Neural cell (in vitro differentiated cells): ENCODE results near the gene CAMKMT. TPM values are rescaled to one million over a fixed set of nuclear protein-coding genes. Genes with fewer than 3 reads are reported as not detected.

ENCODE experiments used
- H2AFZ ChIP-seq: fragments of 200-600, 300-800 bp; sonication (generic), shearing (Covaris generic); 2 replicates; pipeline ENCODE4 v1.6.0; 2014; ENCODE audit warnings: low read depth, mild to moderate bottlenecking, antibody characterized with exemption, low read length, moderate library complexity
- H3F3A ChIP-seq: fragments of 200-600 bp; shearing (Covaris generic); 2 replicates; pipeline ENCODE4 v1.6.1; 2016; ENCODE audit warnings: mild to moderate bottlenecking, moderate library complexity, mixed read lengths, antibody characterized with exemption, low read length; ENCODE audit not compliant: insufficient read depth, poor library complexity, severe bottlenecking
- H3K27ac ChIP-seq: fragments of 200-600, 300-800 bp; sonication (generic), shearing (Covaris generic); 2 replicates; pipeline ENCODE4 v1.5.1; 2014; ENCODE audit warnings: mild to moderate bottlenecking, low read length, moderate library complexity
- H3K27me3 ChIP-seq: fragments of 300-800, 200-600 bp; sonication (generic), shearing (Covaris generic); 2 replicates; pipeline ENCODE4 v1.6.0; 2014; ENCODE audit warnings: mild to moderate bottlenecking, low read depth, low read length, moderate library complexity; ENCODE audit not compliant: insufficient read depth
- H3K36me3 ChIP-seq: fragments of 300-800, 200-600 bp; sonication (generic), shearing (Covaris generic); 2 replicates; pipeline ENCODE4 v1.5.1; 2014; ENCODE audit warnings: mild to moderate bottlenecking, antibody characterized with exemption, low read length, moderate library complexity; ENCODE audit not compliant: insufficient read depth
- H3K4me2 ChIP-seq: fragments of 300-800, 200-600 bp; sonication (generic), shearing (Covaris generic); 2 replicates; pipeline ENCODE4 v1.6.0; 2014; ENCODE audit warnings: mild to moderate bottlenecking, low read length
- H3K4me3 ChIP-seq: fragments of 300-800, 200-600 bp; sonication (generic), shearing (Covaris generic); 2 replicates; pipeline ENCODE4 v1.5.1; 2014; ENCODE audit warnings: mild to moderate bottlenecking, low read length, moderate library complexity
- H3K79me2 ChIP-seq: fragments of 200-600 bp; shearing (Covaris generic); replicated peaks from 2 replicates; pipeline ENCODE4 v1.6.0; 2014; ENCODE audit warnings: mild to moderate bottlenecking, low read length, moderate library complexity; ENCODE audit not compliant: insufficient read depth
- H3K9ac ChIP-seq: fragments of 300-800, 200-600 bp; sonication (generic), shearing (Covaris generic); 2 replicates; pipeline ENCODE4 v1.6.1; 2016; ENCODE audit warnings: mild to moderate bottlenecking, low read length, mixed read lengths
- H3K9me2 ChIP-seq: fragments of 200-600 bp; shearing (Covaris generic); 2 replicates; pipeline ENCODE4 v1.6.1; 2016; ENCODE audit warnings: mild to moderate bottlenecking, low read length, mixed read lengths; ENCODE audit not compliant: insufficient read depth
- H3K9me3 ChIP-seq: fragments of 200-600, 300-800 bp; sonication (generic), shearing (Covaris generic); 2 replicates; pipeline ENCODE4 v1.6.1; 2016; ENCODE audit warnings: mild to moderate bottlenecking, mixed run types, low read length, moderate library complexity, mixed read lengths
- H4K20me1 ChIP-seq: fragments of 200-600 bp; shearing (Covaris generic); 2 replicates; pipeline ENCODE4 v1.6.1; 2016; ENCODE audit warnings: mild to moderate bottlenecking, mixed run types; ENCODE audit not compliant: insufficient read depth
- CTCF ChIP-seq: fragments of 450-650 bp; IDR thresholded peaks from 2 replicates; pipeline ENCODE4 v1.5.1; 2014; ENCODE audit warnings: antibody characterized with exemption, mild to moderate bottlenecking, moderate library complexity; ENCODE audit not compliant: poor library complexity, severe bottlenecking
- EP300 ChIP-seq: fragments of 450-650 bp; conservative IDR thresholded peaks from 2 replicates; pipeline ENCODE4 v1.6.1; 2014; ENCODE audit warnings: antibody characterized with exemption, mild to moderate bottlenecking, moderate library complexity; ENCODE audit not compliant: poor library complexity, severe bottlenecking
- EZH2 ChIP-seq: fragments of 200-600, 300-800 bp; shearing (Covaris generic), sonication (generic); IDR thresholded peaks from 2 replicates; pipeline ENCODE4 v1.6.1; 2014; ENCODE audit warnings: antibody characterized with exemption, low read length, borderline replicate concordance, mild to moderate bottlenecking; ENCODE audit not compliant: insufficient read depth, poor library complexity, severe bottlenecking
- MXI1 ChIP-seq: fragments of 450-650 bp; conservative IDR thresholded peaks from 2 replicates; pipeline ENCODE4 v1.6.1; 2014; ENCODE audit warnings: antibody characterized with exemption, mild to moderate bottlenecking; ENCODE audit not compliant: poor library complexity, severe bottlenecking
- POLR2AphosphoS5 ChIP-seq: IDR thresholded peaks from 2 replicates; pipeline ENCODE4 v1.6.1; 2012
- RAD21 ChIP-seq: fragments of 450-650 bp; conservative IDR thresholded peaks from 2 replicates; pipeline ENCODE4 v1.6.1; 2014; ENCODE audit warnings: antibody characterized with exemption, mild to moderate bottlenecking, moderate library complexity
- REST ChIP-seq: IDR thresholded peaks from 2 replicates; pipeline ENCODE4 v1.6.1; 2012; ENCODE audit warnings: borderline replicate concordance
- SMC3 ChIP-seq: fragments of 450-650 bp; conservative IDR thresholded peaks from 2 replicates; pipeline ENCODE4 v1.6.1; 2014; ENCODE audit warnings: antibody characterized with exemption, mild to moderate bottlenecking, moderate library complexity; ENCODE audit not compliant: poor library complexity
- TAF1 ChIP-seq: IDR thresholded peaks from 2 replicates; pipeline ENCODE4 v1.6.1; 2012; ENCODE audit warnings: low read depth
- polyA plus RNA-seq: library from polyadenylated mRNA; depleted of rRNA; stranded (reverse); fragments of >200 nt; gene quantifications from 2 replicates; pipeline ENCODE4 v1.2.3, GENCODE V29; 2014

CAMKMT gene
- polyA plus RNA-seq, 1 donor from 2014 or later, result 5.1 TPM

- H3K9me2 ChIP-seq, result no peaks in the 10 kb centered on the region
- H3K36me3 ChIP-seq, result no peaks in the 10 kb centered on the region
- H3K9ac ChIP-seq, result no peak overlapping the region
- H3K27ac ChIP-seq, result no peak overlapping the region
- TF ChIP-seq RAD21 (no peak), CTCF (no peak), POLR2AphosphoS5 (no peak), SMC3 (no peak), REST (no peak), EZH2 (no peak), TAF1 (no peak), EP300 (no peak), MXI1 (no peak)
- no peak overlapping the region for H3K4me2 ChIP-seq
- H2AFZ ChIP-seq, result no peak overlapping the region
- no peaks in the 10 kb centered on the region for H3K79me2 ChIP-seq
- no peaks in the 10 kb centered on the region for H4K20me1 ChIP-seq
- no peaks in the 10 kb centered on the region for H3F3A ChIP-seq
- no peaks in the 10 kb centered on the region for H3K9me3 ChIP-seq
- H3K27me3 ChIP-seq, result no peaks in the 10 kb centered on the region
- H3K4me3 ChIP-seq, result no peak overlapping the region
Measured at GRCh38 chr2:44369392-44369791, 7.6 kb downstream of the CAMKMT start.

- no peaks in the 10 kb centered on the region for H3K79me2 ChIP-seq
- no peaks in the 10 kb centered on the region for H3K9me3 ChIP-seq
- H3K4me2 ChIP-seq, result no peak overlapping the region
- no peak overlapping the region for H3K27ac ChIP-seq
- H2AFZ ChIP-seq, result no peak overlapping the region
- H3K27me3 ChIP-seq, result no peaks in the 10 kb centered on the region
- H3F3A ChIP-seq, result no peaks in the 10 kb centered on the region
- H3K9me2 ChIP-seq, result no peaks in the 10 kb centered on the region
- H3K4me3 ChIP-seq, result no peak overlapping the region
- no peaks in the 10 kb centered on the region for H4K20me1 ChIP-seq
- H3K36me3 ChIP-seq, result no peaks in the 10 kb centered on the region
- TF ChIP-seq CTCF (no peak), SMC3 (no peak), TAF1 (no peak), MXI1 (no peak), POLR2AphosphoS5 (no peak), EP300 (no peak), EZH2 (no peak), RAD21 (no peak), REST (no peak)
- no peak overlapping the region for H3K9ac ChIP-seq
Measured at GRCh38 chr2:44371445-44371844, 9.7 kb downstream of the CAMKMT start.
